PFSK-1 (cell line): ENCODE results near the gene KAZALD1.

Experiments used
- FOXP2 ChIP-seq: optimal IDR thresholded peaks from 2 replicates; pipeline ENCODE3; 2011; ENCODE audit warnings: borderline replicate concordance, control low read depth, inconsistent platforms; ENCODE audit not compliant: insufficient read depth; ENCODE audit errors: extremely low read length, extremely low read depth
- POLR2AphosphoS5 ChIP-seq: IDR thresholded peaks from 2 replicates; pipeline ENCODE4 v1.6.1; 2012; ENCODE audit warnings: low read depth, mild to moderate bottlenecking, control low read depth, low read length, moderate library complexity
- SIN3A ChIP-seq: IDR thresholded peaks from 2 replicates; pipeline ENCODE4 v1.6.1; 2012; ENCODE audit warnings: mild to moderate bottlenecking, low read length, moderate library complexity, borderline replicate concordance; ENCODE audit not compliant: insufficient read depth
- TAF1 ChIP-seq: IDR thresholded peaks from 2 replicates; pipeline ENCODE4 v1.6.1; 2012; ENCODE audit warnings: low read length, control low read depth, borderline replicate concordance; ENCODE audit not compliant: insufficient read depth
- TF ChIP-seq, protein P1 (sequence below), 2 experiments: IDR thresholded peaks; 2 replicates each; pipeline versions ENCODE4 v1.6.1 to v1.8.0; 2011 to 2012; ENCODE audit warnings: low read depth in 2 of 2, low read length in 2 of 2, control low read depth in 1 of 2, inconsistent platforms in 1 of 2, mild to moderate bottlenecking in 1 of 2, moderate library complexity in 1 of 2; ENCODE audit not compliant: insufficient read depth in 1 of 2

Gene KAZALD1

DNA sequence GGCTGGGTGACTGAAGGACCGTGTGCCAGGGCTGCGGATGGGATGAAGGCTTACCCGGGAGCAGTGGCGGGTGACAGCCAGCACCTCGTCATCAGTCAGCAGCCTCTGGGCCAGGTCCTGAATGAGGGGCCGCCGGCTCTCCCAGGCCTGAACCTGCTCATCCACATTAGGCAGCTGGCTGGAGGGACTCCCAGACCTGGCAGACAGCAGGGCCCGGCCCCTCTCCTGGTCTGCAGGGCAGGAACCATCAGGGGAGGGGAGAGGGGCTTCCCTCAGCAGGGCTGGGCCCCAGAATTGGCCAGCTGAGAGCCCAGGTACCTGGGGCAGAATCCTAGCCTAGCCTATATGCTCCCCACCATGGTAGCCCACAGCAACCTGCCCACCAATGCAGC is 46.2 kb upstream of the KAZALD1 start:
- TF ChIP-seq SIN3A (no peak), TAF1 (no peak)

DNA sequence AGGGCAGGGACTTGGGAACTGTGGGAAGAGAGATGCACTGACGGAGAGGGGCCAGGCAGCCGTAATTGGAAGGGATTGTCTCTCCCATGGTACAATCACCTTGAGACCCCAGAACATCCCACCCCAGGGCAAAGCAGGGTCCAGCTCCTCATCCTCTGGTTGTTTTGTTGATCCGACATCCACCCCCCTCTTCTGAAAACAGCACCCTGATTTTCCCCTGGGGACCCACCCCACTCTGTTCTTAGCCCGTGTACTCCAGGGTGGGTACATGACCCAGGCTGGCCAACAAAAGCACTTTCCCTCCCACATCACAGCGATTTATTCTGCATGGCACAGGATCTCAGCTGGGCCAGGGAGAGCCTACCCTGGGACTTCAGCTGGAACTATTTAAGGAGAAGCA is 45.0 kb upstream of the KAZALD1 start:
- TF ChIP-seq, protein P1, sequence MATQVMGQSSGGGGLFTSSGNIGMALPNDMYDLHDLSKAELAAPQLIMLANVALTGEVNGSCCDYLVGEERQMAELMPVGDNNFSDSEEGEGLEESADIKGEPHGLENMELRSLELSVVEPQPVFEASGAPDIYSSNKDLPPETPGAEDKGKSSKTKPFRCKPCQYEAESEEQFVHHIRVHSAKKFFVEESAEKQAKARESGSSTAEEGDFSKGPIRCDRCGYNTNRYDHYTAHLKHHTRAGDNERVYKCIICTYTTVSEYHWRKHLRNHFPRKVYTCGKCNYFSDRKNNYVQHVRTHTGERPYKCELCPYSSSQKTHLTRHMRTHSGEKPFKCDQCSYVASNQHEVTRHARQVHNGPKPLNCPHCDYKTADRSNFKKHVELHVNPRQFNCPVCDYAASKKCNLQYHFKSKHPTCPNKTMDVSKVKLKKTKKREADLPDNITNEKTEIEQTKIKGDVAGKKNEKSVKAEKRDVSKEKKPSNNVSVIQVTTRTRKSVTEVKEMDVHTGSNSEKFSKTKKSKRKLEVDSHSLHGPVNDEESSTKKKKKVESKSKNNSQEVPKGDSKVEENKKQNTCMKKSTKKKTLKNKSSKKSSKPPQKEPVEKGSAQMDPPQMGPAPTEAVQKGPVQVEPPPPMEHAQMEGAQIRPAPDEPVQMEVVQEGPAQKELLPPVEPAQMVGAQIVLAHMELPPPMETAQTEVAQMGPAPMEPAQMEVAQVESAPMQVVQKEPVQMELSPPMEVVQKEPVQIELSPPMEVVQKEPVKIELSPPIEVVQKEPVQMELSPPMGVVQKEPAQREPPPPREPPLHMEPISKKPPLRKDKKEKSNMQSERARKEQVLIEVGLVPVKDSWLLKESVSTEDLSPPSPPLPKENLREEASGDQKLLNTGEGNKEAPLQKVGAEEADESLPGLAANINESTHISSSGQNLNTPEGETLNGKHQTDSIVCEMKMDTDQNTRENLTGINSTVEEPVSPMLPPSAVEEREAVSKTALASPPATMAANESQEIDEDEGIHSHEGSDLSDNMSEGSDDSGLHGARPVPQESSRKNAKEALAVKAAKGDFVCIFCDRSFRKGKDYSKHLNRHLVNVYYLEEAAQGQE (IDR thresholded peaks at IDR 0.05; ENCODE audit: insufficient read depth in 1 of 2, low read depth in 2 of 2, low read length in 2 of 2): no peak
- TF ChIP-seq SIN3A (no peak), TAF1 (no peak), POLR2AphosphoS5 (no peak), FOXP2 (no peak)

DNA sequence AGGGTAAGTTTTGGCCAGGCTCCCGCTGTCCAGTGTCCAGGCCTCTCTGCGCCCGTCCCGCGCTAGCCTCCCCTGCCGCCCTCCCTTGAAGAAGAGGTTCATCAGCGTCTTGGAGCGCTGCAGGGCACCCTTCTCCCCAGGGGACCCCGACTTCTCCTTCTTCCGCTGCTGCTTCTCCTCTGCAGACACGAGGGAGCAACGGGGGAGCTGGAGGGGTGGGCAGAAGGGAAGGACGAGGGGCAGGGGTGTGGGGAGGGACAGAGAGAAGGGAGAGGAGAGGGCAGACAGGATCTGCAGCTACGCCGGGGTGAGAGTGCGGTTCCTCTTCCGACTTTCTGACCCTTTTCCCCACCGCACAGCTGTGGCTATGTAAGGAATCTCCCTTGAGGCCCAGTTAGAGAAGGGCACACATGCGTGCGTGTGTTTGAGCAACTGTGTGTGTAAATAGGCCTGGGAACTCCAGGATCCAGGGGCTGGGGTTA is 43.6 kb upstream of the KAZALD1 start:
- TF ChIP-seq, protein P1 (IDR thresholded peaks at IDR 0.05; ENCODE audit: insufficient read depth in 1 of 2, low read depth in 2 of 2, low read length in 2 of 2): no peak
- TF ChIP-seq POLR2AphosphoS5: no peak
- no peak for TF ChIP-seq SIN3A
- TF ChIP-seq TAF1: no peak
- TF ChIP-seq FOXP2: no peak

DNA sequence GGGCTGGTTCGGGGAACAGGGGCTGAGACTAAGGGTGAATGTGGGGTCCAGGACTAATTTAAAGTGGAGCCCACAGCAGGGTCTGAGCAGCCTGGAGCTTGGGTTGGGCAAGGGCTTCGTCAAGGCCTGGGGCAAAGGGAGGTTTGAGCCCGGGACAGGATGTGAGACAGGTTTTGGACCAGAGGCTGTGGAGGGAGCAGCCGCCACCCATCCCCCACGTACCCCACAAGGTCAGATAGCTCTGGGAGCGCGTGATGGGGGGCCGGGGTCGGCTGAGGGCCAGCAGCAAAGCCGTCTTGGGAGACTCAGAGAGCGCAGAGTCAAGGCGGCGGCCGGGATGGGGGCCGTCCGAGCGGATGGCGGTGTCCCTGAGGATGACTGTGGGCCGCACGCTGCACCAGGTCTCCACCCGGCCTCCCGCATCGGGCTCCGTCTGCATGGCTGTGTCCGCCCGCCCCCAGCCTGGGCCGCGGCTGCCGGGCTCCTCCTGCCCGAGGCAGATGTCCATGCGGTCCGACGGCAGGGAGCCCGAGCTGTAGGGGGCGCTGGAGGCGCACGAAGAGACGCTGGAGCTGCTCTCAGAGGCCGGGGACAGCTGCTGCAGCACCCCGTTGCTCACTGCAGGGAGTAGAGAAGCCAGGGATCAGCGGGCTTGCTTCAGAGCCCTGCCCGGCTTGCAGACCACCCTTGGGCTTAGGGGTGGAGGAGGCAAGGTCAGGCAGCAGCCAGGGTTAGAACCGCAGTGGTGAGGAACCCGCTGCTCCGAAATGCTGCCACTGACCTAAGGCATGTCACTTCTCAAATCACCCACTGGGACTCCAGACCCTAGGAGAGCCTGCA is 43.0 kb upstream of the KAZALD1 start:
- TF ChIP-seq SIN3A: no peak
- TF ChIP-seq FOXP2: no peak
- TF ChIP-seq, protein P1 (IDR thresholded peaks at IDR 0.05; ENCODE audit: insufficient read depth in 1 of 2, low read depth in 2 of 2, low read length in 2 of 2): no peak
- TF ChIP-seq POLR2AphosphoS5: no peak
- no peak for TF ChIP-seq TAF1

DNA sequence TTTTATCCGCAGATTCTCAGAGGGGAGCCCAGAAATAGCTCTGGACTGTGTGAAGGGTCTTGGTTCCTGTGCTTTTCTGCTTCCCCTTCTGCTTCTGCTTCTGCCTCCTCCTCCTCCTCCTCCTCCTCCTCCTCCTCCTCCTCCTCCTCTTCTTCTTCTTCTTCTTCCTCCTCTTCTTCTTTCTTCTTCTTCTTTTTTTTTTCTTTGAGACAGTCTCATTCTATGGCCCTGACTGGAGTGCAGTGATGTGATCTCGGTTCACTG is 42.4 kb upstream of the KAZALD1 start:
- TF ChIP-seq SIN3A: no peak
- TF ChIP-seq, protein P1 (IDR thresholded peaks at IDR 0.05; ENCODE audit: insufficient read depth in 1 of 2, low read depth in 2 of 2, low read length in 2 of 2): no peak
- TF ChIP-seq TAF1: no peak
- no peak for TF ChIP-seq POLR2AphosphoS5
- TF ChIP-seq FOXP2: no peak
